ENCODE measurements around the gene DDX27. TPM values are rescaled to one million over a fixed set of nuclear protein-coding genes. Genes with fewer than 3 reads are reported as not detected.

The DDX27 gene
- total RNA-seq, 1 experiment from 2014 or later, result 80.8 TPM

GRCh38 chr20:49229381-49229780 is 10.2 kb downstream of the DDX27 start:
- Histone ChIP-seq H3K79me2 (ENCODE audit: low read length) (no peaks in the 10 kb centered on the region), H3K9me2 (replicated peaks; ENCODE audit: low read length) (no peaks in the 10 kb centered on the region), H2AFZ (ENCODE audit: low read length) (no peak overlapping the region), H3K4me3 (ENCODE audit: low read length) (no peak overlapping the region), H3F3A (ENCODE audit: low read length, unreplicated experiment) (no peaks in the 10 kb centered on the region), H3K36me3 (ENCODE audit: low read depth, low read length) (peaks cover 73% of the 10 kb centered on the region), H3K4me2 (ENCODE audit: low read length) (no peak overlapping the region), H3K27me3 (ENCODE audit: low read length) (no peaks in the 10 kb centered on the region), H3K9me3 (ENCODE audit: low read length) (no peaks in the 10 kb centered on the region), H3K9ac (ENCODE audit: low read length) (no peak overlapping the region), H3K4me1 (ENCODE audit: insufficient read depth, low read length) (no peaks in the 10 kb centered on the region), H3K27ac (ENCODE audit: low read length) (no peak overlapping the region), H4K20me1 (ENCODE audit: low read length) (no peaks in the 10 kb centered on the region)
- CTCF ChIA-PET, result no interaction called here
- no peak for TF ChIP-seq EZH2phosphoT487 (IDR thresholded peaks at IDR 0.05; ENCODE audit: borderline replicate concordance, low read length)
- no peak for TF ChIP-seq EZH2 (IDR thresholded peaks at IDR 0.05; ENCODE audit: low read length, unreplicated experiment)
- no peak for TF ChIP-seq CTCF (conservative IDR thresholded peaks at IDR 0.05; ENCODE audit: low read depth, low read length)
- ATAC-seq, result no peak
- BruUV-seq (replicated peaks), result no TSS peak
- intact Hi-C loops (cut with micrococcal nuclease), result no loop called here
- POLR2A ChIA-PET (ENCODE audit: unreplicated experiment), result interaction anchor here (0.6 kb wide), 1 partner anchor 31 kb away, joined by 6 read pairs; no protein-coding TSS in a partner anchor
- DNase-seq, result no peak

GRCh38 chr20:49230021-49230420 is 10.8 kb downstream of the DDX27 start:
- H3K9ac ChIP-seq (ENCODE audit: low read length), result no peak overlapping the region
- no TSS peak for BruUV-seq (replicated peaks)
- no peaks in the 10 kb centered on the region for H4K20me1 ChIP-seq (ENCODE audit: low read length)
- H3K9me2 ChIP-seq (replicated peaks; ENCODE audit: low read length), result no peaks in the 10 kb centered on the region
- intact Hi-C loops (cut with micrococcal nuclease), result no loop called here
- H3K4me1 ChIP-seq (ENCODE audit: insufficient read depth, low read length), result no peaks in the 10 kb centered on the region
- H3K27ac ChIP-seq (ENCODE audit: low read length), result no peak overlapping the region
- no peak for DNase-seq
- no peak overlapping the region for H3K4me3 ChIP-seq (ENCODE audit: low read length)
- TF ChIP-seq EZH2phosphoT487 (IDR thresholded peaks at IDR 0.05; ENCODE audit: borderline replicate concordance, low read length), result no peak
- no peak for TF ChIP-seq EZH2 (IDR thresholded peaks at IDR 0.05; ENCODE audit: low read length, unreplicated experiment)
- no peak for TF ChIP-seq CTCF (conservative IDR thresholded peaks at IDR 0.05; ENCODE audit: low read depth, low read length)
- ChIA-PET POLR2A (ENCODE audit: unreplicated experiment) (interaction anchor here (0.6 kb wide), 1 partner anchor 30 kb away, joined by 6 read pairs; no protein-coding TSS in a partner anchor), CTCF (no interaction called here)
- no peaks in the 10 kb centered on the region for H3K79me2 ChIP-seq (ENCODE audit: low read length)
- no peaks in the 10 kb centered on the region for H3K9me3 ChIP-seq (ENCODE audit: low read length)
- no peaks in the 10 kb centered on the region for H3K27me3 ChIP-seq (ENCODE audit: low read length)
- H3K36me3 ChIP-seq (ENCODE audit: low read depth, low read length), result peaks cover 73% of the 10 kb centered on the region
- H3K4me2 ChIP-seq (ENCODE audit: low read length), result no peak overlapping the region
- H3F3A ChIP-seq (ENCODE audit: low read length, unreplicated experiment), result no peaks in the 10 kb centered on the region
- no peak overlapping the region for H2AFZ ChIP-seq (ENCODE audit: low read length)
- ATAC-seq, result no peak

GRCh38 chr20:49230561-49231133 is 11.4 kb downstream of the DDX27 start:
- H3K27ac ChIP-seq (ENCODE audit: low read length), result no peak overlapping the region
- no peaks in the 10 kb centered on the region for H3K4me1 ChIP-seq (ENCODE audit: insufficient read depth, low read length)
- no peak overlapping the region for H3K4me3 ChIP-seq (ENCODE audit: low read length)
- H3K79me2 ChIP-seq (ENCODE audit: low read length), result no peaks in the 10 kb centered on the region
- H2AFZ ChIP-seq (ENCODE audit: low read length), result no peak overlapping the region
- H3K27me3 ChIP-seq (ENCODE audit: low read length), result no peaks in the 10 kb centered on the region
- ATAC-seq, result no peak
- H3F3A ChIP-seq (ENCODE audit: low read length, unreplicated experiment), result no peaks in the 10 kb centered on the region
- ChIA-PET POLR2A (ENCODE audit: unreplicated experiment) (no interaction called here), CTCF (no interaction called here)
- BruUV-seq (replicated peaks), result no TSS peak
- no peaks in the 10 kb centered on the region for H3K9me2 ChIP-seq (replicated peaks; ENCODE audit: low read length)
- TF ChIP-seq CTCF (conservative IDR thresholded peaks at IDR 0.05; ENCODE audit: low read depth, low read length) (no peak), EZH2phosphoT487 (IDR thresholded peaks at IDR 0.05; ENCODE audit: borderline replicate concordance, low read length) (no peak), EZH2 (IDR thresholded peaks at IDR 0.05; ENCODE audit: low read length, unreplicated experiment) (no peak)
- no peaks in the 10 kb centered on the region for H3K9me3 ChIP-seq (ENCODE audit: low read length)
- H3K4me2 ChIP-seq (ENCODE audit: low read length), result no peak overlapping the region
- no peak for DNase-seq
- intact Hi-C loops (cut with micrococcal nuclease), result no loop called here
- no peaks in the 10 kb centered on the region for H4K20me1 ChIP-seq (ENCODE audit: low read length)
- no peak overlapping the region for H3K9ac ChIP-seq (ENCODE audit: low read length)
- H3K36me3 ChIP-seq (ENCODE audit: low read depth, low read length), result peaks cover 75% of the 10 kb centered on the region
